ENCODE data around the gene CDKN2D. TPM values are rescaled to one million over a fixed set of nuclear protein-coding genes. Genes with fewer than 3 reads are reported as not detected.
"Not testable (repeated sequence)": the region's sequence is repeated elsewhere in the genome, so short reads cannot be mapped to it uniquely, and the experiment has no call there.

CDKN2D gene
- total RNA-seq, 4 donors from 2014 or later, result 7.7 to 14.6 (median 7.8) TPM

DNA sequence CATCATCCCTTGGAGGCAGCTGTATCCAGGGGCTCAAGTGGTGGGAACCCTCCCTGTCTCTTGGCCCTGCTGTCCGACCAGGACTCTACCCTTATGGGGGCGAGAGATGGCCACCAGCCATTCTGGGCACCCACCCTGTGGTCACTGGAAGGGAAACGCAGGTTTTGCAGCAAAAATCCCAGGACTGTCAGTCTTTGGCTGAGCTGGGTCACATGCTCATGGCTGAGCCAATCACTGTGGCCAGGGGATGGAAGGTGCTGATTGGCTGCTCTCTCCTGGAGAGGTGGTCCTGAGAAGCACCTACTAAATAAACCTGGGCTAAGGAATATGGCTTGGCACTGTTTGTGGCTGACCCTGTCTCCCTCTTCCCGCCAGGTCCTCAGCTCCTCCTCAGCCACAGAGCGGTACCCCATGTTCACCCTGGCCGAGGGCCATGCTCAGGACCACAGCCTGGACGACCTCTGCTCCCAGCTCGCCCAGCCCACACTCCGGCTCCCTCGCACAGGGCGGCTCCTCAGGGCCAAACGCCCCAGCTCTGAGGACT is 16.2 kb downstream of the CDKN2D start:
- no peak overlapping the region for H3K27ac ChIP-seq
- no peak for TF ChIP-seq POLR2A (IDR thresholded peaks at IDR 0.05)
- no peak for TF ChIP-seq CTCF (IDR thresholded peaks at IDR 0.05)
- intact Hi-C loops (cut with DNase I; ENCODE audit: low total_unique reads), result no loop called here

GRCh38 chr19:10551698-10552301 is 17.0 kb downstream of the CDKN2D start:
- Histone ChIP-seq H3K4me3 (no peak overlapping the region), H3K4me1 (no peaks in the 10 kb centered on the region), H3K36me3 (no peaks in the 10 kb centered on the region), H3K27ac (no peak overlapping the region), H3K9me3 (no peaks in the 10 kb centered on the region), H3K27me3 (no peaks in the 10 kb centered on the region)
- DNase-seq, result no peak
- TF ChIP-seq CTCF (IDR thresholded peaks at IDR 0.05), result no peak
- TF ChIP-seq POLR2A (IDR thresholded peaks at IDR 0.05), result no peak
- intact Hi-C loops (cut with DNase I; ENCODE audit: low total_unique reads), result no loop called here

More for the DNA sequence above, 16.2 kb downstream of the CDKN2D start:
- Histone ChIP-seq H3K27me3 (no peaks in the 10 kb centered on the region), H3K9me3 (no peaks in the 10 kb centered on the region), H3K4me3 (no peak overlapping the region), H3K36me3 (no peaks in the 10 kb centered on the region), H3K4me1 (no peaks in the 10 kb centered on the region)
- DNase-seq, result no peak

DNA sequence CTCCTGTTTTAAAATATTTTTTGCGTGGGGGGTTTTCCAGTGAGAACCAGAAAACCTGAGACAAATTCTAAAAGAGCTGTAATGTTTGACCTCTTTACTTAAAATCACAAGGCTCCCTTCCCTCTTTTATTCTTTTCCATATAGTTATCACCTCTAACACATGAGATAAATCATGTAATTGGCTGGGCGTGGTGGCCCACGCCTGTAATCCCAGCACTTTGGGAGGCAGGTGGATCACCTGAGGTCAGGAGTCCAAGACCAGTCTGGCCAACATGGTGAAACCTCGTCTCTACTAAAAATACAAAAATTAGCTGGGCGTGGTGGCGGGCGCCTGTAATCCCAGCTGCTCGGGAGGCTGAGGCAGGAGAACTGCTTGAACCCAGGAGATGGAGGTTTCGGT is 17.8 kb downstream of the CDKN2D start:
- H3K36me3 ChIP-seq, result not testable (repeated sequence)

GRCh38 chr19:10550336-10550735 is 18.4 kb downstream of the CDKN2D start:
- Histone ChIP-seq H3K4me1 (peaks cover 0 to 3% of the 10 kb centered on the region in 2 donors), H3K4me3 (no peak overlapping the region), H3K27ac (no peak overlapping the region), H3K36me3 (no peaks in the 10 kb centered on the region), H3K27me3 (no peaks in the 10 kb centered on the region), H3K9me3 (no peaks in the 10 kb centered on the region)
- intact Hi-C loops (cut with DNase I; ENCODE audit: low total_unique reads), result no loop called here
- no peak for DNase-seq
- TF ChIP-seq CTCF (IDR thresholded peaks at IDR 0.05), result no peak
- TF ChIP-seq POLR2A (IDR thresholded peaks at IDR 0.05), result no peak

More for the DNA sequence above, 17.8 kb downstream of the CDKN2D start:
- DNase-seq; H3K27ac ChIP-seq; intact Hi-C loops (cut with DNase I; ENCODE audit: low total_unique reads); H3K4me1 ChIP-seq; H3K4me3 ChIP-seq; H3K9me3 ChIP-seq; H3K27me3 ChIP-seq: not testable (repeated sequence)

GRCh38 chr19:10549733-10550132 is 19.0 kb downstream of the CDKN2D start:
- peaks cover 0 to 4% of the 10 kb centered on the region in 2 donors for H3K4me1 ChIP-seq
- H3K27me3 ChIP-seq, result no peaks in the 10 kb centered on the region
- H3K36me3 ChIP-seq, result no peaks in the 10 kb centered on the region
- TF ChIP-seq CTCF (IDR thresholded peaks at IDR 0.05) (no peak), POLR2A (IDR thresholded peaks at IDR 0.05) (no peak)
- intact Hi-C loops (cut with DNase I; ENCODE audit: low total_unique reads), result no loop called here
- no peak overlapping the region for H3K27ac ChIP-seq
- no peak for DNase-seq
- no peak overlapping the region for H3K4me3 ChIP-seq
- no peaks in the 10 kb centered on the region for H3K9me3 ChIP-seq

Measured in uterus (tissue), 4 donors.